ENCODE results near the gene THYN1.

The THYN1 gene

DNA sequence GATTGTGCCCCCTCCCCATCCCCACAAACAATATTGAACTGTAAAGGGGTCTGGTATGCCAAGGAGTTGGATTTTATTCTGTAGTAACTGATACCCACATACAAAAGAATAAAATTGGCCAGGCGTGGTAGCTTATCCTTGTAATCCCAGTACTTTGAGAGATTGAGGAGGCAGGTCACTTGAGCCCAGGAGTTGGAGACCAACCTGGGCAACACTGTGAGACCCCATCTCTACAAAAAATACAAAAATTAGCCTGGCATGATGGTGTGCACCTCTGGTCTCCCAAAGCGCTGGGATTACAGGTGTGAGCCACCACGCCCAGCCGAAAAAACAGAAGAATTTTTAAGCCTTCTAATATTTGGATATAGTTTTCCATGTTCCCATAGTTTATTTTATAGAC lies 18.8 kb upstream of the THYN1 start:
- TF ChIP-seq, protein P1, sequence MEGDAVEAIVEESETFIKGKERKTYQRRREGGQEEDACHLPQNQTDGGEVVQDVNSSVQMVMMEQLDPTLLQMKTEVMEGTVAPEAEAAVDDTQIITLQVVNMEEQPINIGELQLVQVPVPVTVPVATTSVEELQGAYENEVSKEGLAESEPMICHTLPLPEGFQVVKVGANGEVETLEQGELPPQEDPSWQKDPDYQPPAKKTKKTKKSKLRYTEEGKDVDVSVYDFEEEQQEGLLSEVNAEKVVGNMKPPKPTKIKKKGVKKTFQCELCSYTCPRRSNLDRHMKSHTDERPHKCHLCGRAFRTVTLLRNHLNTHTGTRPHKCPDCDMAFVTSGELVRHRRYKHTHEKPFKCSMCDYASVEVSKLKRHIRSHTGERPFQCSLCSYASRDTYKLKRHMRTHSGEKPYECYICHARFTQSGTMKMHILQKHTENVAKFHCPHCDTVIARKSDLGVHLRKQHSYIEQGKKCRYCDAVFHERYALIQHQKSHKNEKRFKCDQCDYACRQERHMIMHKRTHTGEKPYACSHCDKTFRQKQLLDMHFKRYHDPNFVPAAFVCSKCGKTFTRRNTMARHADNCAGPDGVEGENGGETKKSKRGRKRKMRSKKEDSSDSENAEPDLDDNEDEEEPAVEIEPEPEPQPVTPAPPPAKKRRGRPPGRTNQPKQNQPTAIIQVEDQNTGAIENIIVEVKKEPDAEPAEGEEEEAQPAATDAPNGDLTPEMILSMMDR (IDR thresholded peaks at IDR 0.05; ENCODE audit: low read length), result no peak
- TF ChIP-seq EZH2 (IDR thresholded peaks at IDR 0.05; ENCODE audit: borderline replicate concordance, low read length), result no peak
- Histone ChIP-seq H3K27me3 (ENCODE audit: insufficient read depth, low read length) (no peaks in the 10 kb centered on the region), H3K9me2 (ENCODE audit: low read depth, low read length) (no peaks in the 10 kb centered on the region), H3K4me3 (ENCODE audit: low read depth, low read length, poor library complexity, severe bottlenecking) (no peak overlapping the region), H2AFZ (ENCODE audit: low read length) (no peak overlapping the region), H3K27ac (ENCODE audit: low read depth, low read length, poor library complexity, severe bottlenecking) (no peak overlapping the region), H3F3A (ENCODE audit: insufficient read depth, low read length) (no peaks in the 10 kb centered on the region), H3K9me3 (ENCODE audit: low read length) (no peaks in the 10 kb centered on the region), H3K36me3 (ENCODE audit: insufficient read depth, low read length) (no peaks in the 10 kb centered on the region), H4K20me1 (ENCODE audit: insufficient read depth, low read length) (no peaks in the 10 kb centered on the region), H3K79me2 (ENCODE audit: insufficient read depth, low read length) (no peaks in the 10 kb centered on the region), H3K4me2 (ENCODE audit: low read length) (no peak overlapping the region), H3K4me1 (ENCODE audit: insufficient read depth, low read length, severe bottlenecking) (no peaks in the 10 kb centered on the region), H3K9ac (ENCODE audit: low read length) (no peak overlapping the region)

DNA sequence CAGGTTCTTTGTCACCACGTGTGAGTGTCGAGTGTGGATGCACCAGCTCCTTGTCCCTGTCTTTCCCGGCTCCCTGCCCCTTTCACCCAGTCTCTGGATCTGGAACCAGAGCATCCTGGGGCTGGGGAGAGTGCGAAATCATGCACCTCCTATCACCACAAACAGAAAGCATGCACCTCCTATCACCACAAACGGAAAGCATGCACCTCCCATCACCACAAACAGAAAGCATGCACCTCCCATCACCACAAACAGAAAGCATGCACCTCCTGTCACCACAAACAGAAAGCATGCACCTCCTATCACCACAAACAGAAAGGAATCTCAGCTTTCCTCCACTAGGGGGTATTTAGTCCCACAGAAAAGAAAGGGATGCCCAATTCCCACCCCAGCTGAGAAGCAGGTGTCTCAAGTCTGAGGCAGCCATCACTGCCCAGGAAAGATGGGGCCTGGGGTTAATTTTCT lies 17.1 kb upstream of the THYN1 start:
- no peaks in the 10 kb centered on the region for H3K27me3 ChIP-seq (ENCODE audit: insufficient read depth, low read length)
- no peak overlapping the region for H3K27ac ChIP-seq (ENCODE audit: low read depth, low read length, poor library complexity, severe bottlenecking)
- H3K4me3 ChIP-seq (ENCODE audit: low read depth, low read length, poor library complexity, severe bottlenecking), result no peak overlapping the region
- no peaks in the 10 kb centered on the region for H3K9me2 ChIP-seq (ENCODE audit: low read depth, low read length)
- H3K79me2 ChIP-seq (ENCODE audit: insufficient read depth, low read length), result no peaks in the 10 kb centered on the region
- H3K4me1 ChIP-seq (ENCODE audit: insufficient read depth, low read length, severe bottlenecking), result no peaks in the 10 kb centered on the region
- no peaks in the 10 kb centered on the region for H3K36me3 ChIP-seq (ENCODE audit: insufficient read depth, low read length)
- no peaks in the 10 kb centered on the region for H3K9me3 ChIP-seq (ENCODE audit: low read length)
- H2AFZ ChIP-seq (ENCODE audit: low read length), result no peak overlapping the region
- H4K20me1 ChIP-seq (ENCODE audit: insufficient read depth, low read length), result no peaks in the 10 kb centered on the region
- H3F3A ChIP-seq (ENCODE audit: insufficient read depth, low read length), result no peaks in the 10 kb centered on the region
- no peak overlapping the region for H3K9ac ChIP-seq (ENCODE audit: low read length)
- TF ChIP-seq, protein P1 (IDR thresholded peaks at IDR 0.05; ENCODE audit: low read length), result no peak
- TF ChIP-seq EZH2 (IDR thresholded peaks at IDR 0.05; ENCODE audit: borderline replicate concordance, low read length), result no peak
- no peak overlapping the region for H3K4me2 ChIP-seq (ENCODE audit: low read length)

DNA sequence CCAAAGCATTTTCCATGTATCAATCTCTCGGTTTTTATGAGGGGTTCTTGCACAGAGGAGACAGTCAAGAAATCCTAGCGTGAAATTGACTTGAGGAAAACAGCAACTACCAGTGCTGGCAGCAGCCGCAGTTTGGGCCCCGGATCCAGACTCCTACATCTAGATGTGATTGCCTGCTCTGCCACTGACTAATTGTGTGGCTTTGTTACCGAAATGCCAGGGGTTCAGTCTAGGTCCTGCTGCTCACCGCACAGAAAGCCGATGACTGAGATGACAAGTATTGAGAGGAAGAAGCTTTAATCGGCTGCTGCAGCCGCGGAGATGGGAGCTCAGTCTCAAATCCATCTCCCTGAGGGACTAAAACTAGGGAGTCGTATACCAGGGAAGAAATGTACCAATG lies 14.8 kb upstream of the THYN1 start:
- H3K9ac ChIP-seq (ENCODE audit: low read length), result no peak overlapping the region
- H3F3A ChIP-seq (ENCODE audit: insufficient read depth, low read length), result no peaks in the 10 kb centered on the region
- H3K4me2 ChIP-seq (ENCODE audit: low read length), result no peak overlapping the region
- no peaks in the 10 kb centered on the region for H3K9me2 ChIP-seq (ENCODE audit: low read depth, low read length)
- TF ChIP-seq, protein P1 (IDR thresholded peaks at IDR 0.05; ENCODE audit: low read length), result no peak
- no peak for TF ChIP-seq EZH2 (IDR thresholded peaks at IDR 0.05; ENCODE audit: borderline replicate concordance, low read length)
- H3K36me3 ChIP-seq (ENCODE audit: insufficient read depth, low read length), result no peaks in the 10 kb centered on the region; the same call in 1 of the 2 replicates
- no peaks in the 10 kb centered on the region for H4K20me1 ChIP-seq (ENCODE audit: insufficient read depth, low read length)
- no peak overlapping the region for H2AFZ ChIP-seq (ENCODE audit: low read length)
- no peaks in the 10 kb centered on the region for H3K9me3 ChIP-seq (ENCODE audit: low read length)
- no peaks in the 10 kb centered on the region for H3K4me1 ChIP-seq (ENCODE audit: insufficient read depth, low read length, severe bottlenecking)
- no peaks in the 10 kb centered on the region for H3K79me2 ChIP-seq (ENCODE audit: insufficient read depth, low read length)
- no peak overlapping the region for H3K4me3 ChIP-seq (ENCODE audit: low read depth, low read length, poor library complexity, severe bottlenecking)
- H3K27me3 ChIP-seq (ENCODE audit: insufficient read depth, low read length), result no peaks in the 10 kb centered on the region
- no peak overlapping the region for H3K27ac ChIP-seq (ENCODE audit: low read depth, low read length, poor library complexity, severe bottlenecking)
